Small intestine (tissue), 16 donors: ENCODE data around the gene CAMKV. TPM values are rescaled to one million over a fixed set of nuclear protein-coding genes. Genes with fewer than 3 reads are reported as not detected.
"Not testable (repeated sequence)": the region's sequence is repeated elsewhere in the genome, so short reads cannot be mapped to it uniquely, and the experiment has no call there.

Experiments
- DNase-seq, 2 donors: peaks; one replicate each; pipeline versions ENCODE4 v3.0.0 to v3.0.0-alpha.2; 2013
- FAIRE-seq: peaks from 2 replicates; lab custom pipeline; 2012; peaks lifted over from hg19 to GRCh38; lab: Jason Lieb, UNC
- H3K27ac ChIP-seq, 3 donors: one replicate each; pipeline ENCODE4 v1.5.1; 2013; ENCODE audit warnings: low read length in 2 of 3, mild to moderate bottlenecking in 2 of 3, control low read depth in 1 of 3, inconsistent platforms in 1 of 3, low read depth in 1 of 3, moderate library complexity in 1 of 3
- H3K27me3 ChIP-seq, 3 donors: one replicate each; pipeline ENCODE4 v1.6.1; 2013; ENCODE audit warnings: low read length in 3 of 3, inconsistent platforms in 1 of 3; ENCODE audit not compliant: control insufficient read depth in 3 of 3, insufficient read depth in 3 of 3
- H3K36me3 ChIP-seq, 3 donors: one replicate each; pipeline ENCODE4 v1.6.1; 2013; ENCODE audit warnings: low read length in 3 of 3, inconsistent platforms in 1 of 3, low read depth in 1 of 3, mild to moderate bottlenecking in 1 of 3, moderate library complexity in 1 of 3; ENCODE audit not compliant: control insufficient read depth in 3 of 3, insufficient read depth in 2 of 3
- H3K4me1 ChIP-seq, 3 donors: one replicate each; pipeline ENCODE4 v1.6.1; 2013; ENCODE audit warnings: low read length in 2 of 3, inconsistent platforms in 1 of 3, low read depth in 1 of 3, mild to moderate bottlenecking in 1 of 3, moderate library complexity in 1 of 3; ENCODE audit not compliant: control insufficient read depth in 3 of 3, insufficient read depth in 2 of 3
- H3K4me3 ChIP-seq, 3 donors: one replicate each; pipeline ENCODE4 v1.5.1; 2013; ENCODE audit warnings: low read length in 3 of 3, control low read depth in 1 of 3, inconsistent platforms in 1 of 3, low read depth in 1 of 3, mild to moderate bottlenecking in 1 of 3, moderate library complexity in 1 of 3
- H3K9me3 ChIP-seq, 2 donors: one replicate each; pipeline ENCODE4 v1.6.1; 2013; ENCODE audit warnings: low read depth in 1 of 2, low read length in 1 of 2; ENCODE audit not compliant: control insufficient read depth in 2 of 2, insufficient read depth in 1 of 2
- WGBS, 3 donors: extraction: QIAGEN DNeasy Blood & Tissue Kit; methylation state at CpG; one replicate each; pipeline ENCODE4 v1.1.7; 2013; 5-methylcytosine and 5-hydroxymethylcytosine counted together
- long read RNA-seq, 10 donors: transcript quantifications; one replicate each; lab custom pipeline, GENCODE V29; 2026
- polyA plus RNA-seq, 4 donors: library from polyadenylated mRNA; stranded (reverse) in 3 of 4; unstranded in 1 of 4; fragments of 200-250 nt in 3 of 4; fragments of 120-200 nt in 1 of 4; gene quantifications; one replicate each; pipeline versions ENCODE4 v1.2.1 to v1.2.3, GENCODE V29; 2013
- donor health status: healthy with polysubstance abuse.
- donor health status: control.
- donor health status: control.
- donor health status: Bipolar disorder and iron deficiency.
- donor health status: healthy.

The CAMKV gene, protein sequence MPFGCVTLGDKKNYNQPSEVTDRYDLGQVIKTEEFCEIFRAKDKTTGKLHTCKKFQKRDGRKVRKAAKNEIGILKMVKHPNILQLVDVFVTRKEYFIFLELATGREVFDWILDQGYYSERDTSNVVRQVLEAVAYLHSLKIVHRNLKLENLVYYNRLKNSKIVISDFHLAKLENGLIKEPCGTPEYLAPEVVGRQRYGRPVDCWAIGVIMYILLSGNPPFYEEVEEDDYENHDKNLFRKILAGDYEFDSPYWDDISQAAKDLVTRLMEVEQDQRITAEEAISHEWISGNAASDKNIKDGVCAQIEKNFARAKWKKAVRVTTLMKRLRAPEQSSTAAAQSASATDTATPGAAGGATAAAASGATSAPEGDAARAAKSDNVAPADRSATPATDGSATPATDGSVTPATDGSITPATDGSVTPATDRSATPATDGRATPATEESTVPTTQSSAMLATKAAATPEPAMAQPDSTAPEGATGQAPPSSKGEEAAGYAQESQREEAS
- polyA plus RNA-seq: 10 to 100 TPM in 1 of 4 donors, under 1 TPM in 2, not detected in 1; 0.15 to 32.1 (median 0.81) TPM
- long read RNA-seq, donor 1: 0 reads
- long read RNA-seq, donor 2, partial matches to known transcripts: 0 of 2 reads
- long read RNA-seq, donor 2, other reads (novel, unspliced or antisense): 0 of 2 reads
- long read RNA-seq, donor 3, partial matches to known transcripts: 0 of 2 reads
- long read RNA-seq, donor 3, other reads (novel, unspliced or antisense): 0 of 2 reads
- long read RNA-seq, donor 4: 0 reads
- long read RNA-seq, donor 5, partial matches to known transcripts: 0 of 2 reads
- long read RNA-seq, donor 5, other reads (novel, unspliced or antisense): 0 of 2 reads
- long read RNA-seq, donor 6, partial matches to known transcripts: 0 of 1 reads
- long read RNA-seq, donor 6, other reads (novel, unspliced or antisense): 0 of 1 reads
- long read RNA-seq, donor 7: 0 reads
- long read RNA-seq, donor 8: 0 reads
- long read RNA-seq, donor 9, partial matches to known transcripts: 0 of 1 reads
- long read RNA-seq, donor 9, other reads (novel, unspliced or antisense): 0 of 1 reads
- long read RNA-seq, donor 10: 0 reads

DNA sequence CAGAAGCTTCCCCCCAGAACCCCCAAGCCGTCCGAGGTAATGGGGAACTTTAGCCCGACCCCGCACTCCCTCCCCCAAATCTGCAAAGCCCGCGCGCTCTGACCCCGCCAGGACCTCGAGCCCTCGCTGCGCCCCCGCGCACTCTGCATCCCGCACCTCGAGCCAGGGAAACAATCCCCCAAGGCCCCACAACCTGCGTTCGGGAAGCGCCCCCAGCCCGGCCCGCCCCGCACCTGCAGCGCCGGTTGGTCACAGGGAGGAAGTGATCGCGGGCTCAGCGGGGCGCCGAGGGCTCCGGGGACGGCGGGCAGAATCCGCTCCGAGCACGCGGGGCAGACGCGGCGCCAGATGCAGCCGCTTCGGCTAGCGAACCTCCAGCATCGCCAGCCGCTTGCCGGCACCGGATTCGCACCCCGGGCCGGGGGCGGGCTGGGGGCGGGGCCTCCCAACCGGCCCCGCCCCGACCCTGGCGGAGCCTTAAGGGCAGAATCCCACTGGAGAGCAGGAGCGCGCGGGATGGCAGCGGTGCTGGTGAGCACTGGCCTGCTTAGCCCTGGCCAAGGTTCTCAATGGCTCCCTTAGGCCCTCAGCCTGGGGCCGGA is at the start of gene CAMKV:
TSS of gene CAMKV (minus strand) at position 382 of the 602 bp plus-strand sequence. CDS start 7,518 bp downstream, outside the sequence.
- FAIRE-seq (no peak), DNase-seq (peak in 1 of 2 donors; percentile 69)
- Histone ChIP-seq H3K4me3 (peak within 1 kb of the TSS in 2 of 3 donors; percentile 22 to 48), H3K27me3 (peaks cover 0 to 18% (median 17%) of the 10 kb centered on the region in 3 donors), H3K9me3 (no peaks in the 10 kb centered on the region), H3K36me3 (peaks cover 0 to 6% (median 0%) of the 10 kb centered on the region in 3 donors), H3K27ac (no peak within 1 kb of the TSS), H3K4me1 (peaks cover 9 to 51% (median 12%) of the 10 kb centered on the region in 3 donors)
- WGBS, 3 donors: 1 to 3% (median 1%) methylated on average over 48 to 59 of the region's 59 CpGs

- FAIRE-seq: not testable (repeated sequence)
Observed at GRCh38 chr3:49917806-49918590, 48.3 kb upstream of the CAMKV start.

DNA sequence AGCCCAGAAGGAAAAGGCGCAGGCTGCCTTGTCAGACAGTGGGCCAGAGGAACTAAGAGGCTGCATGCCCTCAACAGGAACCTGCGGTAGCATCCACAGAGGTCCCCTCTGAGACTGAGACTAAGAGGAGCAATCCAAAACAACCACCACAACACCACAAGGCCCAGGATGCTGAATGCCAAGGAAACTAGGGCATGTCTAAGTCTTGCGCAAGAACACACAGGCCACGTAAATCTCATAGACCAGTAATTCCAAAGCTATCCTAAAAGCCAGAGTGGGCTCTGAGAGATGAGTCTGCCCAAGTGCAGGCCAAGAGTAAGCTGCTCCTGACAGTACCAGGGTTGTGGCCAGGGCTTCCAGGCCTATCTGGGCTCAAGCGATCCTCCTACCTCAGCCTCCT is 47.0 kb upstream of the CAMKV start:
- no peak for DNase-seq
- Histone ChIP-seq H3K4me3 (no peak overlapping the region), H3K27ac (no peak overlapping the region), H3K4me1 (peaks cover 0 to 3% (median 0%) of the 10 kb centered on the region in 3 donors), H3K36me3 (peaks cover 2 to 49% (median 4%) of the 10 kb centered on the region in 3 donors), H3K9me3 (no peaks in the 10 kb centered on the region), H3K27me3 (no peaks in the 10 kb centered on the region)
- 90 to 96% (median 95%) methylated on average over 5 of the region's 5 CpGs for WGBS, 3 donors
- FAIRE-seq: no peak

More at GRCh38 chr3:49917806-49918590, 48.3 kb upstream of the CAMKV start:
- not testable (repeated sequence) for H3K9me3 ChIP-seq, H3K27ac ChIP-seq, H3K4me1 ChIP-seq, H3K4me3 ChIP-seq, H3K27me3 ChIP-seq, DNase-seq
- WGBS, 3 donors: 91 to 96% (median 94%) methylated on average over 19 of the region's 19 CpGs
- H3K36me3 ChIP-seq: peaks cover 0 to 43% (median 2%) of the 10 kb centered on the region in 3 donors

DNA sequence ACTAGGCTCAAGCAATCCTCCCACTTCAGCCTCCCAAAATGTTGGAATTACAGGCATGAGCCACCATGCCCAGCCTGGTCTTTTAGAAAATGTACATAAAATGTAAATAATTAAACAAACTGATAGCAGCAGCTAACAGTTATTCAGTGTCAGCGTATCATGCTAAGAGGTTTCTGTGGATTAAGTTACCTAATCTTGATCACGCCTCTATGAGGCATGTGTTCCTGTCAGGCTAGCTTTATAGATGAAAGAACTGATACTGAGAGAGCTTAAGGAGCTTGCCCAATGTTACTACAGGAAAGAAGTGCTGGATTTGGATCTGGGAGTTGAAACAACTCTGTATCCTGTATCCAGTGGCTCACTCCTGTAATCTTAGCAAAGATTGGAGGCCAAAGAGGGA is 45.2 kb upstream of the CAMKV start:
- Histone ChIP-seq H3K9me3 (no peaks in the 10 kb centered on the region), H3K4me1 (peaks cover 0 to 3% (median 0%) of the 10 kb centered on the region in 3 donors), H3K27ac (no peak overlapping the region), H3K27me3 (no peaks in the 10 kb centered on the region), H3K4me3 (no peak overlapping the region), H3K36me3 (peaks cover 6 to 59% (median 11%) of the 10 kb centered on the region in 3 donors)
- 20 to 64% (median 42%) methylated on average over 2 of the region's 2 CpGs for WGBS, 3 donors
- DNase-seq: peak in 1 of 2 donors; percentile 66
- FAIRE-seq: no peak

GRCh38 chr3:49912881-49913281 is 43.2 kb upstream of the CAMKV start:
- peaks cover 0 to 16% (median 3%) of the 10 kb centered on the region in 3 donors for H3K4me1 ChIP-seq
- H3K36me3 ChIP-seq: peaks cover 8 to 74% (median 15%) of the 10 kb centered on the region in 3 donors
- H3K4me3 ChIP-seq: no peak overlapping the region
- 91 to 96% (median 95%) methylated on average over 4 of the region's 4 CpGs for whole genome bisulfite sequencing, 3 donors
- DNase-seq (no peak), FAIRE-seq (no peak)
- H3K27me3 ChIP-seq: no peaks in the 10 kb centered on the region
- no peaks in the 10 kb centered on the region for H3K9me3 ChIP-seq
- no peak overlapping the region for H3K27ac ChIP-seq

DNA sequence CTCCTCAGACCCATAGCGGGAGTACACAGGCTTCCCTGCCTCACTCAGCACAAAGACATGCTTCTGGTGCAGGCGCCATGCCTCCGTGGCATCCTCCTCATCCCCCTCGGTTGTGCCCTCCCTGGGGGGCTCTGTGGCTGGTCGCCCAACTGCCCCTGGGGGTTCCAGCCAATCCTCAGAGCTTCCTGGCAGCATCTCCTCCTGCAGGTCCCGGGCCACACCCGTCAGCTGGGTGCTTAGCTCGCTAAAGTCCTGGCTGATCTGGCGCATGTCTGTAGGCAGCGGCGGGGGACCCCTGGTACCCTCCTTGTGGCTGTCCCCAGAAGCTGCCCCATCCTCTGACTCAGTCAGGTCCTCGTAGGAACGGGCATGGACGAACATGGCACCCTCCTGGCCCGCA is 41.9 kb upstream of the CAMKV start:
- Histone ChIP-seq H3K4me3 (no peak overlapping the region), H3K27me3 (no peaks in the 10 kb centered on the region), H3K36me3 (peaks cover 8 to 66% (median 15%) of the 10 kb centered on the region in 3 donors), H3K4me1 (peaks cover 0 to 28% (median 3%) of the 10 kb centered on the region in 3 donors), H3K27ac (no peak overlapping the region), H3K9me3 (no peaks in the 10 kb centered on the region)
- DNase-seq (peak in 1 of 2 donors; percentile 0), FAIRE-seq (no peak)
- 91 to 95% (median 93%) methylated on average over 14 to 15 of the region's 15 CpGs for WGBS, 3 donors

DNA sequence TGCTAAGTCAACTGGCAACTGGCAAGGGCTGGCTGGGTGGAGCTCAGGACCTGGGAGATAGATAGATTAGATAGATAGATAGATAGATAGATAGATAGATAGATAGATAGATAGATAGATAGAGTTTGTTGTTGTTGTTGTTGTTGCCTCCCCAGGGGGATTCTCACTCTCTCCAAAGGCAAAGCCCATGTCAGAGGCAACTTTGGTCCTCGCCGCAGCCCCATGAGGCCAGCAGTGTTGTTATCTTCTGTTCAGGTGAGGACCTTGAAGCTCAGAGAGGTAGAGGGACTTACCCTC is 41.4 kb upstream of the CAMKV start:
- Histone ChIP-seq H3K36me3 (peaks cover 8 to 62% (median 15%) of the 10 kb centered on the region in 3 donors), H3K9me3 (no peaks in the 10 kb centered on the region), H3K27me3 (no peaks in the 10 kb centered on the region), H3K27ac (no peak overlapping the region), H3K4me1 (peaks cover 0 to 34% (median 3%) of the 10 kb centered on the region in 3 donors), H3K4me3 (no peak overlapping the region)
- 97 to 100% (median 100%) methylated on average over 2 of the region's 2 CpGs for WGBS, 3 donors
- no peak for DNase-seq
- no peak for FAIRE-seq
